Stimulated activated CD8-positive, alpha-beta memory T cell treated with anti-CD3 and anti-CD28 coated beads, Interleukin-15, amount 100 ng/mL, for 1 hour (primary cell): ENCODE measurements around the gene DNMT3L.

ENCODE experiments used
- DNase-seq: peaks from one replicate; pipeline ENCODE4 v3.0.0-alpha.2; 2020; ENCODE audit warnings: low read depth

DNMT3L gene

GRCh38 chr21:44279354-44280260 is 17.9 kb upstream of the DNMT3L start:
- DNase-seq: no peak

GRCh38 chr21:44275041-44275440 is 13.3 kb upstream of the DNMT3L start:
- DNase-seq: no peak

- DNase-seq: no peak
These were observed 11.3 kb upstream of the DNMT3L start for GRCh38 chr21:44273046-44273445.

GRCh38 chr21:44272284-44272858 is 10.7 kb upstream of the DNMT3L start:
- DNase-seq: no peak

GRCh38 chr21:44271558-44272283 is 10.0 kb upstream of the DNMT3L start:
- no peak for DNase-seq

- no peak for DNase-seq
These were observed 7.4 kb upstream of the DNMT3L start for GRCh38 chr21:44269090-44269489.

- DNase-seq: no peak
These were observed 6.0 kb upstream of the DNMT3L start for GRCh38 chr21:44267655-44268142.

- no peak for DNase-seq
These were observed 4.1 kb upstream of the DNMT3L start for GRCh38 chr21:44265734-44266270.

GRCh38 chr21:44263768-44264167 is 2.1 kb upstream of the DNMT3L start:
- DNase-seq: no peak

- DNase-seq: no peak
These were observed 1.6 kb upstream of the DNMT3L start for GRCh38 chr21:44263221-44263760.

- DNase-seq: no peak
These were observed 800 bp upstream of the DNMT3L start for GRCh38 chr21:44262338-44263056.

- DNase-seq: no peak
These were observed 686 bp downstream of the DNMT3L start for GRCh38 chr21:44260791-44261631.

GRCh38 chr21:44260066-44260465 is 1.6 kb downstream of the DNMT3L start:
- DNase-seq: no peak

- DNase-seq: no peak
These were observed 2.5 kb downstream of the DNMT3L start for GRCh38 chr21:44259082-44259705.

- DNase-seq: no peak
These were observed 3.5 kb downstream of the DNMT3L start for GRCh38 chr21:44258056-44258725.

GRCh38 chr21:44255511-44255981 is 6.2 kb downstream of the DNMT3L start:
- no peak for DNase-seq

- no peak for DNase-seq
These were observed 7.6 kb downstream of the DNMT3L start for GRCh38 chr21:44253832-44254710.
